Activated CD4-positive, alpha-beta memory T cell treated with anti-CD3 and anti-CD28 coated beads for 36 hours (primary cell): ENCODE results near the gene ZBTB24. TPM values are rescaled to one million over a fixed set of nuclear protein-coding genes. Genes with fewer than 3 reads are reported as not detected.

ENCODE experiments used
- CTCF ChIA-PET: fragments of 350-600 bp; sonication (Branson Sonifier 250); formaldehyde crosslinking; loops from one replicate; lab custom pipeline; 2021; ENCODE audit warnings: antibody characterized with exemption, inconsistent platforms; lab: Charles Lee
- POLR2A ChIA-PET: fragments of 350-600 bp; sonication (Branson Sonifier 250); formaldehyde crosslinking; loops from one replicate; lab custom pipeline; 2021; ENCODE audit warnings: antibody characterized with exemption; lab: Charles Lee
- DNase-seq: peaks from one replicate; pipeline ENCODE4 v3.0.0-alpha.2; 2020
- H3K27ac Mint-ChIP-seq: one replicate; pipeline ENCODE4 v1.8.0; 2021; ENCODE audit warnings: mixed read lengths
- H3K27me3 Mint-ChIP-seq: one replicate; pipeline ENCODE4 v1.8.0; 2021; ENCODE audit warnings: mixed read lengths
- H3K36me3 Mint-ChIP-seq: one replicate; pipeline ENCODE4 v1.8.0; 2021; ENCODE audit warnings: mixed read lengths
- H3K4me1 Mint-ChIP-seq: one replicate; pipeline ENCODE4 v1.8.0; 2021; ENCODE audit warnings: low read depth, mixed read lengths
- H3K4me3 Mint-ChIP-seq: one replicate; pipeline ENCODE4 v1.8.0; 2021; ENCODE audit warnings: mild to moderate bottlenecking, mixed read lengths
- H3K9me3 Mint-ChIP-seq: one replicate; pipeline ENCODE4 v1.8.0; 2021; ENCODE audit warnings: mixed read lengths
- intact Hi-C: fragments of 100-400 bp; cut with micrococcal nuclease; formaldehyde crosslinking; loops from one replicate; pipeline ENCODE4 v1.15.1; 2023
- total RNA-seq, 2 experiments: library from RNA; stranded (reverse); gene quantifications; one replicate each; pipeline ENCODE4 v1.2.3, GENCODE V29; 2021

The ZBTB24 gene
- total RNA-seq, 2 experiments from 2014 or later = 10.9 to 11.8 TPM

- H3K36me3 Mint-ChIP-seq = peaks cover 16% of the 10 kb centered on the region
- H3K27me3 Mint-ChIP-seq = no peaks in the 10 kb centered on the region
- POLR2A ChIA-PET = interaction anchor here (1.1 to 3.5 kb wide), 8 partner anchors 10 to 67 kb away, joined by 3 to 37 read pairs (median 9); partner anchors contain the start of genes CD164, MICAL1 and ZBTB24
- peak within 1 kb of the TSS; percentile 82 for H3K27ac Mint-ChIP-seq
- peaks cover 21% of the 10 kb centered on the region for H3K4me1 Mint-ChIP-seq
- H3K9me3 Mint-ChIP-seq = no peaks in the 10 kb centered on the region
- CTCF ChIA-PET = interaction anchor here (1.0 to 2.9 kb wide), 5 partner anchors 10 to 57 kb away, joined by 3 to 19 read pairs (median 8); partner anchors contain the start of gene MICAL1
- intact Hi-C loops = loop anchor here (1.0 to 5.0 kb wide), 6 partner anchors 15 to 346 kb away; partner anchors contain the start of genes AK9, CD164, CEP57L1 and FIG4
- peak within 1 kb of the TSS; percentile 87 for H3K4me3 Mint-ChIP-seq
- DNase-seq = peak; percentile 84
These were observed 42.5 kb downstream of the ZBTB24 start, which contains the start of the genes PPIL6 and SMPD2 for GRCh38 chr6:109440331-109441068. PPIL6 (minus strand) TSS chr6:109440628; CDS start chr6:109440590, 38 bp downstream. SMPD2 (plus strand) TSS chr6:109440724; CDS start chr6:109441122, 398 bp downstream.

GRCh38 chr6:109436041-109436440 is 47.0 kb downstream of the ZBTB24 start:
- Mint-ChIP-seq H3K4me1 (peaks cover 3% of the 10 kb centered on the region), H3K27ac (no peak overlapping the region), H3K9me3 (no peaks in the 10 kb centered on the region), H3K4me3 (no peak overlapping the region), H3K27me3 (no peaks in the 10 kb centered on the region), H3K36me3 (peaks cover under 1% of the 10 kb centered on the region)
- ChIA-PET POLR2A (no interaction called here), CTCF (interaction anchor here (1.4 kb wide), 1 partner anchor 52 kb away, joined by 4 read pairs; no protein-coding TSS in a partner anchor)
- intact Hi-C loops = no loop called here
- no peak for DNase-seq

- POLR2A ChIA-PET = interaction anchor here (0.5 kb wide), 1 partner anchor 167 kb away, joined by 3 read pairs; no protein-coding TSS in a partner anchor
- Mint-ChIP-seq H3K36me3 (no peaks in the 10 kb centered on the region), H3K27ac (no peak overlapping the region), H3K4me1 (no peaks in the 10 kb centered on the region), H3K4me3 (no peak overlapping the region), H3K27me3 (no peaks in the 10 kb centered on the region), H3K9me3 (no peaks in the 10 kb centered on the region)
- CTCF ChIA-PET = no interaction called here
- intact Hi-C loops = no loop called here
- no peak for DNase-seq
These were observed 48.6 kb downstream of the ZBTB24 start for GRCh38 chr6:109434456-109434855.

GRCh38 chr6:109429496-109429895 is 53.5 kb downstream of the ZBTB24 start:
- Mint-ChIP-seq H3K4me1 (peaks cover 3% of the 10 kb centered on the region), H3K27me3 (peaks cover 1% of the 10 kb centered on the region), H3K4me3 (no peak overlapping the region), H3K27ac (no peak overlapping the region), H3K36me3 (no peaks in the 10 kb centered on the region), H3K9me3 (no peaks in the 10 kb centered on the region)
- intact Hi-C loops = no loop called here
- CTCF ChIA-PET = no interaction called here
- POLR2A ChIA-PET = no interaction called here
- DNase-seq = no peak

GRCh38 chr6:109428889-109429477 is 54.0 kb downstream of the ZBTB24 start:
- POLR2A ChIA-PET = interaction anchor here (0.6 kb wide), 1 partner anchor 40 kb away, joined by 3 read pairs; no protein-coding TSS in a partner anchor
- Mint-ChIP-seq H3K36me3 (no peaks in the 10 kb centered on the region), H3K4me1 (peaks cover 3% of the 10 kb centered on the region), H3K27ac (no peak overlapping the region), H3K4me3 (no peak overlapping the region), H3K9me3 (no peaks in the 10 kb centered on the region), H3K27me3 (peaks cover 1% of the 10 kb centered on the region)
- CTCF ChIA-PET = no interaction called here
- intact Hi-C loops = no loop called here
- no peak for DNase-seq

- POLR2A ChIA-PET = no interaction called here
- Mint-ChIP-seq H3K4me3 (no peak overlapping the region), H3K27me3 (peaks cover 1% of the 10 kb centered on the region), H3K27ac (no peak overlapping the region), H3K9me3 (no peaks in the 10 kb centered on the region), H3K4me1 (peaks cover 3% of the 10 kb centered on the region), H3K36me3 (no peaks in the 10 kb centered on the region)
- CTCF ChIA-PET = no interaction called here
- no peak for DNase-seq
- intact Hi-C loops = no loop called here
These were observed 58.1 kb downstream of the ZBTB24 start for GRCh38 chr6:109424946-109425345.

GRCh38 chr6:109421184-109421583 is 61.8 kb downstream of the ZBTB24 start:
- no peaks in the 10 kb centered on the region for H3K36me3 Mint-ChIP-seq
- no peaks in the 10 kb centered on the region for H3K9me3 Mint-ChIP-seq
- DNase-seq = no peak
- intact Hi-C loops = no loop called here
- ChIA-PET CTCF (interaction anchor here (1.0 kb wide), 1 partner anchor 27 kb away, joined by 3 read pairs; no protein-coding TSS in a partner anchor), POLR2A (no interaction called here)
- H3K27ac Mint-ChIP-seq = no peak overlapping the region
- no peak overlapping the region for H3K4me3 Mint-ChIP-seq
- no peaks in the 10 kb centered on the region for H3K27me3 Mint-ChIP-seq
- peaks cover 2% of the 10 kb centered on the region for H3K4me1 Mint-ChIP-seq

GRCh38 chr6:109420751-109421150 is 62.3 kb downstream of the ZBTB24 start:
- ChIA-PET CTCF (no interaction called here), POLR2A (no interaction called here)
- intact Hi-C loops = no loop called here
- Mint-ChIP-seq H3K27ac (no peak overlapping the region), H3K27me3 (no peaks in the 10 kb centered on the region), H3K4me1 (no peaks in the 10 kb centered on the region), H3K9me3 (no peaks in the 10 kb centered on the region), H3K36me3 (no peaks in the 10 kb centered on the region), H3K4me3 (no peak overlapping the region)
- DNase-seq = no peak

- Mint-ChIP-seq H3K36me3 (no peaks in the 10 kb centered on the region), H3K9me3 (no peaks in the 10 kb centered on the region), H3K27ac (no peak overlapping the region), H3K27me3 (no peaks in the 10 kb centered on the region), H3K4me3 (no peak overlapping the region), H3K4me1 (no peaks in the 10 kb centered on the region)
- DNase-seq = no peak
- POLR2A ChIA-PET = no interaction called here
- intact Hi-C loops = no loop called here
- CTCF ChIA-PET = no interaction called here
These were observed 65.4 kb downstream of the ZBTB24 start for GRCh38 chr6:109417646-109418045.

Other genes with a start within 250 kb of the ZBTB24 start
- gene CD164, start 100.8 kb downstream of the ZBTB24 start, total RNA-seq = 100 to 1,000 TPM; 223 to 229 TPM
- gene PPIL6, start 42.6 kb downstream of the ZBTB24 start, total RNA-seq = under 1 TPM; 0.43 to 0.46 TPM
- 1 to 10 TPM; 9.7 TPM for gene SMPD2, start 42.5 kb downstream of the ZBTB24 start, total RNA-seq
- 10 to 100 TPM; 39.4 to 45.0 TPM for gene MICAL1, start 27.4 kb downstream of the ZBTB24 start, total RNA-seq
- gene AK9, start 208.0 kb upstream of the ZBTB24 start, total RNA-seq = 1 to 10 TPM; 2.2 to 2.8 TPM
- gene FIG4, start 208.1 kb upstream of the ZBTB24 start, total RNA-seq = 10 to 100 TPM; 17.3 to 18.2 TPM